GM21528 (cell line): ENCODE results near the gene ZNF319.

ENCODE experiments used
- ATAC-seq: cut with Tn5 transposase; IDR thresholded peaks from one replicate; pipeline ENCODE4 v1.9.1; 2021; ENCODE audit warnings: mild to moderate bottlenecking, moderate library complexity; ENCODE audit not compliant: unreplicated experiment, low FRiP score

Gene ZNF319

DNA sequence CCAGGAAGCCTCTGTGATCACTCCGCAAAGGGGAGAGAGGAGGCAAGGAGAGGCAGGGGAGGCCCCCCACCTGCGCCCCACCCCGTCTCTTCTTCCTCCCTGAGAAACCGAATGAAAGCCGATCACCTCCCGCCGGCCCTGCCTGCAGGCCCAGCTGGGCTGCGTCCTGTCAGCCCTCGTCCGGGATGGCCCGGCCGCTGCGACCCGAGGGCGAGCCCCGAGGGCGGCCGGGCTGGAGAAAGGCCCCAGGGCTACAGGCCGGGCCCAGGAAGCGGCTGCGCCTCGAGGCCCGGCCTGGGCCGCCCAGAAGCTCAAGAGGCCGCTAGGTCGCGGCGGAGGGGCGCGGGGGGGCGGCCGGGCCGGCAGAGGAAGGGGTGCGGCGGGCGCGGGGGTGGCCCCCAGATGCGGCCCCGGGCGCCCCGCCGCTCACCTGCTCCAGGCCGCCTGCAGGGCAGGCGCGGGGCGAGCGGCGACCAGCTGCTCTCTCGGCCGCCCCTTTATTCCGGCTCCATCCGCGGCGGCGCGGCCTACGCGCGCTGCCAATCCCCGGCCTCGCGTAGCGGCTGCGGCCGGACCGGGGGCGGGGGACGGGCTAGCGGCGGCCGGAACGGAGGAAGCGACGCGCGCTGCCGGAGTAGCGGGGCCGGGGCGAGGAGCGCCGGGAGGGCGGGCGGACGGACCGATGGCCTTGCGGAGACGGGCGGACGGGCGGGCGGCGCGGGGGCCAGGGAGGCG is at the start of gene ZNF319:
Gene ZNF319 (minus strand): TSS at position 702 of the 735 bp plus-strand sequence. CDS start 2,407 bp downstream, outside the sequence.
- ATAC-seq: peak; percentile 22

DNA sequence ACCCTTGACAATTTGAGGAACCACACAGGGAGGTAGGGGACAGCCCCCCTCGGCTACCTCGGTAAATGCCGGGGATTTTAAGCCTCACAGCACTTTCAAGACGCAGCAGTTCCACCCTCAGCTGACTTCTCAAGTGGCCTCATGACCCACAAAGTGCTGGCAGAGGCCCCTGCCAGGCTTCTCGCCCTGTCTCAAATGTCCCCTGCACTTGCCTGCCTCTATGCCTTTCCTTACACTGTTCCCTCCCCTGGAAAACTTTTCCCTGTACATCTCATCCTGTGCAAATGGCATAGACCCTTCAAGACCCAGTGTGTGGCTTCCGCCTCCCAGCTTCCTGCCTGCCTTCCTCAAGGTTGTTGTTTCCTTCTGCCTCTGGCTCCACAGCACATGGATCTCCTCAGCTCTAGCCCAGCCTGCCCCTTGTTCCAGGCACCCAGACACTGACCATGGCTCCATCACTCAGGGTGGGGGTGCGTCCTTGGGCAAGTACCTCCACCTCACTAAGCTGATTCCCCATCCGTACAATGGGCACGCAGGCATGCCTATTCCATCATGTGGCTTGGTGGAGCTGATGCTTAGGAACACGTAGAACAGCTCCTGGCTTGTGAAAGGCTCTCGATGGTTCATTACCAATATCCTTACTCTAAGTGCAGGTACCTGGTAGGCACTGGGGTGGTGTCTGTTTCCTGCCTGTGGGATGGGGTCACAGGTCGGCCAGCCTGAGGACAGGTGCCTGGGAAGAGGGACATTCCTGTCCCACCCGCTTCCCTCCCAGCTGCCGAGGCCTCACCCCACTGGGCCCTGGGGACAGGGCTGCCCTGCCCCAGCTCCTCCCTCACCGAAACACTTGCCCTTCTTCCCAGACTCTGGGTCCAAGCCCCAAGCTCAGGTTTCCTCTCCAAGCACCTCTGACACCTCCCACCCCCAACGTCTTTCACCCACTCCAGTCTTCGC is 49.0 kb upstream of the ZNF319 start:
- ATAC-seq: no peak

DNA sequence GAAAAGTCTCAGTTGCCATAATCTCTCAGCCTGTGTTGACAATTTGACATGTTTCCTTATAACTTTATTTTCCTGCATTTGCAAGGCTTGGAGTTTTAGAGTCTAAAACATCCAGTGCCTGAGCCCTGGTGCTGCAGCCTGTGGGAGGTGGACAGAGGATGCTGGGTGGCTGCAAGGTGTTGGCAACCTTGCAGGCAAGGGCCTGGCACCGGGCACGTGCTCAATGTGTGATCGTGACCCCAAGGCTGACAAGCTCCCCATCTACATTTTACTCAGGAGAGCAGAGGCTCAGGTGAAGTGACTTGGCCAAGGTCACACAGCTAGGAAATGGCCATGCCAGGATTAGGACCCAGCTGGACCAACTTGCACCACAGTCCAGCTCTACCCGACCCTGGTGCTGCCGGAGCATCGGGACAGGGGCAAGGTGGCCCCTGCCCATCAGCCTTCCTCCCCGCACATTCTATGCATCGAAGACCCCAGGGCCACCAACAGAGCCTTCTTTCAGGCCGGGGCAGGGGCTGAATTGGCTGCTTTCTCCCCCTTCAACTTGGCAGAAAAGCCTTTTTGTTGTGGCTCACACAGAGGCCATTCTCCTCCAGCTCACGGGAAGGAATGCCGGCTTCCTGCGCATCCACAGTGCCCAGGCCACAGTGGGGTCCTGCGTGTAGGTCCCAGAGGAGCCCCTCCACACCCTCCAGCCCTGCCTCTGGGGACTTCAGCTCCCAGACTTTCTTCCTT is 48.2 kb upstream of the ZNF319 start:
- ATAC-seq: no peak

DNA sequence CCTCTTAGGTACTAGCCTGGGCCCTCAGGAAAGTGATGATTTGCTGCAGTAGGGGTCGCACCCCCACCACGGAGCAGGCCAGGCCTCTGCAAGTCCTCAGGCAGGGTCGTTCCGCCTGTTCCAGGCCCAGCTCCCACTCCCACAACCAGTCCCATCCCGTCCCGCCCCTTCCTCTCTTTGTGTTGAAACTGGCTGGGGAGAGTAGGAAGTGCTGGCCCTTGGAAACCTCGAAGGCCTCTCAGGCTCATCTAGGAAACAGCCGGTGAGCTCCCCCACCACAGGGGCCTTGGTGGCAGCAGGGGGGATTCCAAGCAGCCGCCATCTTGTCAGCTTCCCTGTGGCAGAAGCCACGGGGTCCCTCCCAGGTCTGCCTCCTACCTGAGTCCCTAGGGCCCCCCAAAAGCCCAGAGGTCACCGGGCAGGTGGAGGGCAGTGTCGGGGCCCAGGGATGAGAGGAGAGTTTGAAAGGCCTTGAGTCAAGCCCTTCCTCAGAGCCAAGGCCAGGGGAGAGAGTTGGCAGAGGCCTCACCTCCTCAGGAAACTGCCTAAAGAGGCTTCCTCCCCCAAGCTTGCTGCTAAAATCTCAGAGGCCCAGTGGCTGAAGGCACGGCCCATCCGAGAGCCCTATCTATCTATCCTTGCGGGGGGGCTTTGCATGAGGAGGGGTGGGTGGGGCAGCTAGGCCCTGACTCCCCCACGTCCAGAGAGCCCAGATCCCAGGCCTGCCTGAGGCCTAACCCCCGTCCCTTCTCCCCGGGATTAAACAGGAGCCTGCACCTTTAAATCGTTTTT is 47.3 kb upstream of the ZNF319 start:
- ATAC-seq: no peak

DNA sequence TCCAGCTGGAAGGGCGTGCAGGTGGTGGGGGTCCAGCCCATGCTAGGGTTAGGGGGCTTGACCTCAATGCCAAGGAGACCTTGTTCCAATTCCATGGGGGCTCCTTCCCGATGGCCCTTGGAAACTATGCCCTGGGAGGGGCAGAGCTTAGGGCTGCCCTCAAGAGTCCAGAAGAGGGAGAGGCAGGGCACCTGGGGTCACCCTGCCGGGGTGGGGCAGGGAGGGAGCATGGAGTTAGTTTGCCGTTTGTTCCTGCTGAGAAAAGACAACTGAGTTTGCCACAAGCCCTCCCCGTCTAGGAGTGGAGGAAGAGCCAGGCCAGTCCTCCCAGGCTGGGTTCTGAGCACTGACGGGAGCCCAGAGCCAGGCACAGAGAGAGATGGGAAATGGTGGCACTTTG is 46.5 kb upstream of the ZNF319 start:
- ATAC-seq: no peak

DNA sequence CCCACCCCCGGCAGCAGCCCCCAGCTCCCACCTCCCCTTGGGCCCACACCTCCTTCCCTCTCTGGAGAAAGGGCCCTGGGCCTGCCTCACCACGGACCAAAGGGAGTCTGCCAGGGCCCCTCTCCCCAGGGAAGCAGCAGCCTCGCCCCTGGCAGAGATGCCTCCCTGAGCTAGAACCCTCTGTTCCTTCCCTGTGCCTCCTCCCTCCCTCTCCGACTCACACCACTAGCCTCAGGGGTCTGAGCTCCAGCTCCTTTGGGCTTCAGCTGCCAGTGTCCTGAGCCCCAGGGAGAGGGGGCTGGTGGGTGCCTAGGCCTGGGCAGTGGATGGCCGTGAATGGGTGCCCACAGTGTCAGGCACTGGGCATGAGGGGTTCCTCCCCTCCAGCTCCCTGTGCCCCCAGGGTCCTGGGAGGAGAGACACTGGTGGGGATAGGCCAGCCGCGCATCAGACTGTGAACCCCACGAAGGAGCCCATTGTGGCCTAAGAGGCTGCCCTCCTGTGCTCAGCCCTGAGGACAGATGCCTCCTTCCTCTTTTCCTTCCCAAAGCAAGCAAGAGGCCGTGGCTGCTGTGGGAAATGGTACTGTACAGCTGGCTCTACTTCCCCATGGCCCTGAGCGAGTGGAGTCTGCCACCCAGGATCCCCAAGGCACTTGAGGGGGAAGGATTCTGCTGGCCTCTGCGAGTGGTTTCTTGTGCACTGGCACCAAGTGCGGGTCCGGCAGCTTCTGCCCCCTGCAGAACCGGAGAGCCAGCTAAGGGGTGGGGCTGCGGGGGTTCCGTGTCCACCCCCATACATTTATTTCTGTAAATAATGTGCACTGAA is 45.8 kb upstream of the ZNF319 start:
- no peak for ATAC-seq

DNA sequence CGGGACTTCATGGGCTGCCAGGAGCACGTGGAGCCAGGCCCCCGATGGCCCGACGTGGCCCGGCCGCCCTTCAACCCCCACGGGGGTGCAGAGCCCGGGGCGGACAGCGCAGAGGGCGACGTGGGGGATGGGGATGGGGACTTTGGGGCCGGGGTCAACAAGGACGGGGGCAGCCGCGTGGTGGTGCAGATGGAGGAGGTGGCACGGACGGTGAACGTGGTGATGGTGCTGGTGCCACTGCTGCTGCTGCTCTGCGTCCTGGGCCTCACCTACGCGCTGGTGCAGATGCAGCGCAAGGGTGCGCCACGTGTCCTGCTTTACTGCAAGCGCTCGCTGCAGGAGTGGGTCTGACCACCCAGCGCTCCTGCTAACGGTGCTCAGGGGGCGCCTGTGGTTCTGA is 44.6 kb upstream of the ZNF319 start:
- no peak for ATAC-seq

DNA sequence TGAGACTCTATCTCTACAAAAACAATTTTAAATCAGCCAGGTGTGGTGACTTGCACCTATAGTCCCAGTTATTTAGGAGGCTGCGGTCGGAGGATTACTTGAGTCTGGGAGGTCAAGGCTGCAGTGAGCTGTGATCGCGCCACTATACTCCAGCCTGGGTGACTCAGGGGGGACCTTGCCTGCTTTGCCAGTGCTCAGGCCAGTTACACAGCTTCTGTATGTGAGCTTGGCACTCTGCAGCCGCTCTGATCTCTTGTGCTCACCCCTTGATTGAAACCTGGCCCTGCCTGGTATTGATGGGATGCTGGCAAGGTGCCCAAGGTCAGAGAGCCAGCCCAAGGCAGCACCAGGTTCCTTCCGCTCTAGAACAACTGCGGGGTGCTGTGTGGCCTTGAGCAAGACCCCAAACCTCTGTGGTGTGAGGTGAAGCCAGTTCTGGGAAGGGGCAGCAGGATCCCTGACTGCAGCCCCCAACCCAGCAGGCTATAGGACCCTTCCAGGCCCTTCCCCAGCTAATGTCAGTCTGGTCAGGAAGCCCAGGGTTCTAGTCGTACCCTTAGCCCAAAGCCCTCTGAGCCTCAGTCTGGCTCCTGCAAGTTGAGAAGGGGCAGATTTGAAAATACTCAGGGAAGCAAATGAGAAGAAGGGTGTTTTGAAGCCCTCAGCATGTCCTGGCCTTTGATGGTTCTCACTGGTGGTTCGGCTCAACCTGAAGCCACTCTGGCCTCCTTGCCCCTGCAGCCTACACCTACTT is 44.0 kb upstream of the ZNF319 start:
- ATAC-seq: no peak

DNA sequence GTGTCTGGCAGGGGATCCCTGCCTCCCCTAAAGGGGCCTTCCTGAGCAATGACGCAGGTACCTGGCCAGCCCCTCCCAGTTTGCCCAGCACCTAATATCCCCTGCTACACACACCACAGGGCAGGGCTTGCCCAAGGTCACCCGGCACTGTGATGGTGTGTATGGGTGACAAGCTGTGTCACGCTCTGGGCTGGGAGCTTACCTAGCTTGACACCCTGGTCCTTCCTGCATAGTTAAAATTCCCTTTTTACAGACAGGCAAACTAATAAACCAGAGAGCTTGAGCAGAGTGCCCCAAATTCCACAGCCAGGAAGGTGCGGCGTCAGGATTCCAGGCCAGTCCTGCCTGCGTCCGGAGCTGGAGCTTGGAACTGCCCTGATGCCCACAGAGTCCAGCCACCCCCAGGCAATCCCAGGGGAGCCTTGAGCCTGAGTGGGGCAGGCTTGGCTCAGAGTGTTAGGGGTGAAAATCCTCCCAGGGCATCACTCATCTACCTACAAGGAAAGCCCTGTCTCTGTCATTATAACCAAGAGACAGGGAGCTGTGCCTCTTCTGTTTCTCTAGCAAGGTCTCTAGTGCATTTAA is 43.2 kb upstream of the ZNF319 start:
- no peak for ATAC-seq

DNA sequence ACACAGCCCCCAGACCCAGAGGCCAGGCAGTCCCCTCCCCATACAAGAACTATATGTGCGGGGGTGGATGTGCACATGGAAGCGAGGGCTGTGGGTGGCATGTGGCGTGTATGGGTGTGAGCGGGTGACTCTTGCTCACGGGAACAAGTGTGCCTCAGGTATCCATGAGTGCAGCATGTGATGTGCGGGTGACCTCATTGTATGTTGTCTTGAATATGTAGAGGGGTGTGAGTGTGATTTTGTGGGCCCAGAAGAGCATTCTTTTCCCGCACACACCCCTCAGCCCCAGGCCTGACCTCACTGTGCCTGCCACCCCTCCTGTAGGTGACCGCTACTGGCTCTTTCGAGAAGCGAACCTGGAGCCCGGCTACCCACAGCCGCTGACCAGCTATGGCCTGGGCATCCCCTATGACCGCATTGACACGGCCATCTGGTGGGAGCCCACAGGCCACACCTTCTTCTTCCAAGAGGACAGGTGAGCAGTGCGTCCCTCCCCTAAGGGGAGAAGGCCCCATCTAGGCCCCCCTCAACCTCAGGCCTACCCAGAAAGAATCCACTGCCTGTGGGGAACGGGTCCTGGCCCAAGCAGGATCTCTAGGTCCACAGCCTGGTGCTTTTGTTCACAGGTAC is 42.5 kb upstream of the ZNF319 start:
- no peak for ATAC-seq

DNA sequence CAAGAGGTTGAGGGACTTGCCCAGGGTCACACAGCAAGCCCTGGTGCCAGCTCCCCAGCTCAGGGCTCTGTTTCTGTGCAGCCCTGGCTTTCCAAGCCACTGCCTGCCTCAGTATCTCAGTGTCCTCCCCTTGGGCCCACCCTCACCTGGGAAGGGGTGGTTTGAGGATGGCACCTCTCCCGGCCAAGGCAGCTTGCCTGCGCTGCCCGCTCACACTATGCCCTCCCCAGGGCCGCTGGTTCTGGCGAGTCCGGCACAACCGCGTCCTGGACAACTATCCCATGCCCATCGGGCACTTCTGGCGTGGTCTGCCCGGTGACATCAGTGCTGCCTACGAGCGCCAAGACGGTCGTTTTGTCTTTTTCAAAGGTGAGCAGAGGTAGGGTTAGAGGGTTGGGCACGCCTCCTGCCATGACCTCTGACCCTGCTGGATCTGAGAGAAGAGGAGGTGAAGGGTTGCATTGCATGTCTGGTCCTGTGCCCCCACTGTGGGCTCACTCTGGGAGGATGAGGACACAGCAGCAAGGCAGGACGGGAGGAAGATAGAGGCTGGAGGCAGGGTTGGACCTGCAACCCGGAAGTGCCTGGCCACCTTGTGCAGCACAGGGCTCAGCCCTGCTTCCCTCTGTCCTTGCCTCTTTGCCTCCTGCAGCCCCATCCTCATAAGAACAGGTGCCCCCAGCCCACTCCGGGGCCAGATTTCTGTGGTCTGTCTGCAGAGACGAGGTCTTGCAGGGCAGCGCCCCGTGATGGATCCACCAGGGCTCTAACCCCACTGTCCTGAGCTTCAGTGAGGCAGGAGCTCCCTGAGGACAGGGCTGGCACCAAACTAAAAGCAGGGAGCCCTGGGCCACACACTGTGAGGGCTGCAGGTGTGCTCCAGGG is 41.8 kb upstream of the ZNF319 start:
- no peak for ATAC-seq

DNA sequence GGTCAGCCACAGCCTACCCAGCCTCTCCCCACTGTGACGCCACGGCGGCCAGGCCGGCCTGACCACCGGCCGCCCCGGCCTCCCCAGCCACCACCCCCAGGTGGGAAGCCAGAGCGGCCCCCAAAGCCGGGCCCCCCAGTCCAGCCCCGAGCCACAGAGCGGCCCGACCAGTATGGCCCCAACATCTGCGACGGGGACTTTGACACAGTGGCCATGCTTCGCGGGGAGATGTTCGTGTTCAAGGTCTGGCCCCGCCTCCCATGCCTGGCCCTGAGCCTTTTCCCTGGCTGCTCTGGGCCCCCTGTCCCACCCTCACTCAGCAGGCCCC is 41.1 kb upstream of the ZNF319 start:
- no peak for ATAC-seq

DNA sequence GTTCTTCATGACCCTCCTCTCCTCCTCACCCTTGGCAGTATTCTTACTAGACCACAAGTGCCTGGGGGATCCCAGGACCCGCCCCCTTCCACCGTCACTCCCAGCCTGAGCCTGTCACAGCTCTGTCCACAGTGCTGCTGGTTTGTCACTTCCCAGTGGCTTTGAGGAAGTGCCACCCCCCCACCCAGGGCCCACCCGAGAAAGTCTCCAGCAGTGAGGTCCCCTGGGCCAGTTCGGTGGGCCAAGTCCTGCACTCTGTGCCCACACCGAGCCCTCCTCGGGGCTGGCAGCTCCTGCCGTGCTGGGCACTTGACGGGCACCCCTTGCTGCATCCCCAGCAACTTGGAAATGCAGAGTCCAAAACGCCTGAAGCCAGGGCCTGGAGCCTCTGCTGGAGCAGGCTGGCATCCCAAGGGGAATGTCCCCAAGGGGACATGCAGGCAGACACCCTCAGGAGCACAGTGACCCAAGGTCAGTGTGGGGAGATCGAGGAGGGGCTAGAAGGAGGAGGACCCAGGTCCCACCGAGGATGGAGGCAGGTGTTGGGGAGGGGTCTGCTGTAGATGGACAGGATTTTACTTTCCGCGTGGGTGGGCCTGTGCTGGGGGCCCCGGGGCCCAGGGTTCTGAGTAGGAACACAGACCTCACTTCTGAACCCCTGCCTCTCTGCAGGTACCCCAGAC is 40.6 kb upstream of the ZNF319 start:
- ATAC-seq: no peak

DNA sequence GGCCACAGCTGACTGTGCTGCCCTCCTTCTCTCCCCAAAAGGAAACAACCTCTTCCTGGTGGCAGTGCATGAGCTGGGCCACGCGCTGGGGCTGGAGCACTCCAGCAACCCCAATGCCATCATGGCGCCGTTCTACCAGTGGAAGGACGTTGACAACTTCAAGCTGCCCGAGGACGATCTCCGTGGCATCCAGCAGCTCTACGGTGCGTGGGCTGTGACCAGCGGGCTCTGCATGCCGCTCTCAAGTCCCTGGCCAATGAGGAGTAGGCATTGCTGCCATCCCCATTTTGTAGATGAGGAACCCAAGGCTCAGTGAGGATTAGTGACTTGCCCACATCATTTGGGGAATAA is 40.0 kb upstream of the ZNF319 start:
- no peak for ATAC-seq

DNA sequence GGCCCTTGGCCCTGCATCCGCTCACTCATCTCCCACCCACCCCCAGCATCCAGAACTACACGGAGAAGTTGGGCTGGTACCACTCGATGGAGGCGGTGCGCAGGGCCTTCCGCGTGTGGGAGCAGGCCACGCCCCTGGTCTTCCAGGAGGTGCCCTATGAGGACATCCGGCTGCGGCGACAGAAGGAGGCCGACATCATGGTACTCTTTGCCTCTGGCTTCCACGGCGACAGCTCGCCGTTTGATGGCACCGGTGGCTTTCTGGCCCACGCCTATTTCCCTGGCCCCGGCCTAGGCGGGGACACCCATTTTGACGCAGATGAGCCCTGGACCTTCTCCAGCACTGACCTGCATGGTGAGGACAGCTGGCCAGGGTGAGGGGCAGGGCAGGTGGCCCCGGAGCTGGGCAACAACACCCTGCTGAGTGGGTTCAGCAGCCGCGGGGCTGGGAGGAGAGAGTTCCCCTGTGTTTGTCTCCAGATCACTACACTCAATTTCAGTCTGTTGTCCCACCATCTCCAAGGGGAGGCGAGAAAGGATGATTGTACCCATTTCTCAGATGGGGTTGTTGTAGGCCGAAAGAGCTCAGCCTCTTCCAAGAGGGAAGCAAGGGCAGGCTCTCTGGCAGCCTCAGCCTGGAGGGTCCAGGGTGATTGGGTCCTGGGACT is 39.5 kb upstream of the ZNF319 start:
- ATAC-seq: no peak

DNA sequence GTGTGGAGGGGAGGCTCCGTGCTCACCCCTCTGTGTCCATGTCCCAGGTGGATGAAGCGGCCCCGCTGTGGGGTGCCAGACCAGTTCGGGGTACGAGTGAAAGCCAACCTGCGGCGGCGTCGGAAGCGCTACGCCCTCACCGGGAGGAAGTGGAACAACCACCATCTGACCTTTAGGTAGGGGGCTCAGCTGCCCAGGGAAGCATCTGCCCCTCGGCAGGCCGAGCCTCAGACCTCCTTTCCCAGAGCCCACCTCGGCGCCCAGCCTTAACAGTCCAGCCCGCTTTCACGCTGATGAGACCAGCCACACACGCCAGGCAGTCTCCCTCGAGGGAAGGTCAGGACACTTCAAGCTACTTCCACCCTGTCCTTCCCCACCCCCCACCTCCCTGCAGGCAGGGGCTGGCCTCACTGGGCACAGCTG is 37.8 kb upstream of the ZNF319 start:
- no peak for ATAC-seq
